Measurements from ENCODE around the gene ATF5.

ATF5 gene

DNA sequence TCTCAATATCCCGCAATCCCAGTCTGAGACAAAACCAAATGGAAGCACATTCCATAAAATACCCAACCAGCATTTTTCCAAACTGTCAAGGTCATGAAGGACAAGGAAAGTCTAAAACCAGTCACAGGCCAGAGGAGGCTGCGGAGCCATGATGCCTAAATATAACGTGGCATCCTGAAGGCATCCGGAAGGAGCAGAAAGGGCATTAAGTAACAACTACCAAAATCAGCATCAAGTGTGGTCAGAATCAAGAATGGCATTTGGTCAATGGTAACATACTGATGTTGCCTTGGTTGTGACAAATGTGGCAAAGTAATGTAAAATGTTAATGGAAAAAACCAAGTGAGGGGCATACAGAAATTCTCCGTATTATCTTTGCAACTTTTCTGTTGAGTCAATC lies 3.5 kb upstream of the ATF5 start:
- ATAC-seq (no peak), DNase-seq (no peak)
- no peaks in the 10 kb centered on the region for H3K27me3 Mint-ChIP-seq
- peaks cover 85% of the 10 kb centered on the region for H3K4me1 Mint-ChIP-seq
- peaks cover 6 to 7% of the 10 kb centered on the region in 2 donors for H3K9me3 Mint-ChIP-seq
- peak overlapping the region in 1 of 2 donors; percentile 87 for H3K27ac Mint-ChIP-seq
- peak overlapping the region in 1 of 2 donors; percentile 45 for H3K4me3 Mint-ChIP-seq

- H3K27me3 Mint-ChIP-seq, result no peaks in the 10 kb centered on the region
- peaks cover 8% of the 10 kb centered on the region in 2 donors for H3K9me3 Mint-ChIP-seq
- peaks cover 85% of the 10 kb centered on the region for H3K4me1 Mint-ChIP-seq
- DNase-seq, result no peak
- peak overlapping the region in 1 of 2 donors; percentile 62 for H3K4me3 Mint-ChIP-seq
- ATAC-seq, result no peak
- H3K27ac Mint-ChIP-seq, result peak overlapping the region in 1 of 2 donors; percentile 25
These were observed 2.5 kb upstream of the ATF5 start for GRCh38 chr19:49926515-49926914.

GRCh38 chr19:49927526-49928264 lies 1.3 kb upstream of the ATF5 start:
- peak overlapping the region; percentile 94 to 99 for H3K4me3 Mint-ChIP-seq
- DNase-seq, result no peak
- peaks cover 14 to 17% of the 10 kb centered on the region in 2 donors for H3K9me3 Mint-ChIP-seq
- peaks cover 85% of the 10 kb centered on the region for H3K4me1 Mint-ChIP-seq
- peak overlapping the region; percentile 96 for H3K27ac Mint-ChIP-seq
- no peaks in the 10 kb centered on the region for H3K27me3 Mint-ChIP-seq
- ATAC-seq, result no peak

GRCh38 chr19:49929611-49930482 lies 842 bp downstream of the ATF5 start:
- peak; percentile 94 to 95 for DNase-seq
- Mint-ChIP-seq H3K4me1 (peaks cover 76% of the 10 kb centered on the region), H3K27ac (peak overlapping the region; percentile 97 to 98), H3K4me3 (peak overlapping the region; percentile 94 to 99), H3K27me3 (no peaks in the 10 kb centered on the region), H3K9me3 (peaks cover 14 to 17% of the 10 kb centered on the region in 2 donors)
- ATAC-seq, result peak; percentile 91

GRCh38 chr19:49930483-49931011 lies 1.5 kb downstream of the ATF5 start:
- no peak for ATAC-seq
- peaks cover 14 to 17% of the 10 kb centered on the region in 2 donors for H3K9me3 Mint-ChIP-seq
- no peaks in the 10 kb centered on the region for H3K27me3 Mint-ChIP-seq
- peak overlapping the region in 1 of 2 donors; percentile 98 for H3K27ac Mint-ChIP-seq
- DNase-seq, result peak in 1 of 2 donors; percentile 37
- peaks cover 69% of the 10 kb centered on the region for H3K4me1 Mint-ChIP-seq
- H3K4me3 Mint-ChIP-seq, result peak overlapping the region; percentile 94 to 99

GRCh38 chr19:49931293-49932040 lies 2.5 kb downstream of the ATF5 start:
- peaks cover 64% of the 10 kb centered on the region for H3K4me1 Mint-ChIP-seq

GRCh38 chr19:49932041-49932451 lies 3.0 kb downstream of the ATF5 start:
- DNase-seq, result no peak
- Mint-ChIP-seq H3K27ac (peak overlapping the region in 1 of 2 donors; percentile 81), H3K4me1 (peaks cover 60% of the 10 kb centered on the region), H3K4me3 (peak overlapping the region; percentile 52 to 67), H3K27me3 (peaks cover 11% of the 10 kb centered on the region), H3K9me3 (peaks cover 14 to 17% of the 10 kb centered on the region in 2 donors)
- no peak for ATAC-seq

More at GRCh38 chr19:49931293-49932040, 2.5 kb downstream of the ATF5 start:
- DNase-seq (no peak), ATAC-seq (no peak)
- Mint-ChIP-seq H3K4me3 (peak overlapping the region; percentile 52 to 67), H3K9me3 (peaks cover 14 to 17% of the 10 kb centered on the region in 2 donors), H3K27ac (peak overlapping the region; percentile 29 to 81), H3K27me3 (peaks cover 5% of the 10 kb centered on the region)

- peak; percentile 26 for ATAC-seq
- H3K9me3 Mint-ChIP-seq, result peaks cover 14 to 17% of the 10 kb centered on the region in 2 donors
- peak overlapping the region; percentile 57 to 67 for H3K4me3 Mint-ChIP-seq
- H3K4me1 Mint-ChIP-seq, result peaks cover 59% of the 10 kb centered on the region
- peak; percentile 39 to 70 for DNase-seq
- peaks cover 13% of the 10 kb centered on the region for H3K27me3 Mint-ChIP-seq
- peak overlapping the region in 1 of 2 donors; percentile 16 for H3K27ac Mint-ChIP-seq
These were observed 3.7 kb downstream of the ATF5 start for GRCh38 chr19:49932731-49933131.

DNA sequence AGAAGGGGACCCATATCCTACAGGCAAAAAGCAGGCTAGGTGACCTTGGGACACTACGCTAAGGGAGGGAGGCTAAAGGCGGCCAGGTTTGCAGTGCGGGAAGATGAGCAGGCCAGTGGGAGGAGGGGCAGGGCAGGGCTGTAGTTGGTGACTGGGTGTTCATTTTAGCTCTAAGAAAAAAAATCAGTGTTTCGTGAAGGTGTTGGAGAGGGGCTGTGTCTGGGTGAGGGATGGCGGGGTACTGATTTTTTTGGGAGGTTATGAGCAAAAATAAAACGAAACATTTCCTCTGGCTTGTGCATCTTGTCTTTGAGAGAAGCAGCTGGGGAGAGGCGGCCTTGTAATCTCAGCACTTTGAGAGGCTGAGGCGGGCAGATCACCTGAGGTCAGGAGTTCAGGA lies 4.6 kb downstream of the ATF5 start:
- Mint-ChIP-seq H3K4me1 (peaks cover 53% of the 10 kb centered on the region), H3K9me3 (peaks cover 14 to 17% of the 10 kb centered on the region in 2 donors), H3K4me3 (peak overlapping the region; percentile 5 to 67), H3K27ac (peak overlapping the region in 1 of 2 donors; percentile 89), H3K27me3 (peaks cover 13% of the 10 kb centered on the region)
- ATAC-seq (no peak), DNase-seq (no peak)

- Mint-ChIP-seq H3K4me1 (peaks cover 43% of the 10 kb centered on the region), H3K27me3 (peaks cover 13% of the 10 kb centered on the region), H3K9me3 (peaks cover 5 to 8% of the 10 kb centered on the region in 2 donors), H3K27ac (no peak overlapping the region), H3K4me3 (no peak overlapping the region)
- ATAC-seq (no peak), DNase-seq (no peak)
These were observed 7.5 kb downstream of the ATF5 start for GRCh38 chr19:49936549-49936948.

DNA sequence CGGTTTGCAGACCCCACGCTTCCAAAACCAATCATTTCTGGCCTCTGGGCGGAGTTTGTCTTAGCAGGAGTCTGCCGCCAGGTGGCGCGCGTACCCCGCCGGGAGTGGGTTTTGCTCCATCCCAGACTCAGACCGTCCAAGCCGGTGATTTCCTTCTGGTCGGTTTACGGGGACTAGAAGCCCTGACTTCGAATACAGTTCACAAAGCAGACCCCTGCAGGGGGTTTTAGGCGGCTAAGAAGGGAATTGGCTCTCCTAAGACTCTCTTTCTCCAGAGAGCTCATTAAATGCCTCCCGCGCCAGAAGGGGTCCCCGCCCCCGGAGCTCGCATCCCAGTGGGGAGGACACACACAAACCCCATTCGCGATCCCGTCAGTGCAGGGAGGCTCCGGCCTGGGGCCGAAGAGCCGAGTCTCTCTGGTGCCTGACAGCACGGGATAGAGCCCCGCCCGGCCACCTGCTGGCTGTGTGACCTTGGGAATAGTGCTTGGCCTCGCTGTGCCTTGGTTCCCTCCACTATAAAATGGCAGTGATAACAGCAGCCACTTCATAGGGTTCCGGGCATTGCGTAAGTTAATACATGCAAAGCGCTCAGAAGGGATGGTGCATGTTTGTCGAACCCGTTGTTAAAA lies 8.9 kb downstream of the ATF5 start:
- Mint-ChIP-seq H3K9me3 (no peaks in the 10 kb centered on the region), H3K4me3 (peak overlapping the region; percentile 56 to 63), H3K27me3 (peaks cover 13% of the 10 kb centered on the region), H3K4me1 (peaks cover 30% of the 10 kb centered on the region), H3K27ac (no peak overlapping the region)
- DNase-seq (peak; percentile 78 to 79), ATAC-seq (peak; percentile 82)

DNA sequence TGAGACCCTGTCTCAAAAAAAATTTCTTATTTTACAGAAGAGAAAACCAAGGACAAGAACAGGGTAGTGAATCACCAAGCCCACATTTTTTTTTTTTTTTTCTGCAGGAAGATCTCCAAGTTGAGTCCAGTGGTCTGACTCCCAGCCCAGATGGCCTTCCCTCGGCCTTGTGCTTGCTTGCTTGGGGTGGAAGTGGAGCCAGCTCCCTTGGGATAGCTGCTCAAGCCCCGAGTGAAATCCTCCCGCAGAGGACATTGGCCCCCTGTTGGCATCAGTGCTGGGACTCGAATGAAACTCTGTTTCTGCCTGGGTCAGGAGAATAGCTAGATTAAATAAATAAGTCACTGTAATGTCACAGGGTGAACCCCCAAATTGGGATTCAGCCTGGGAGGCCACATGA lies 9.7 kb downstream of the ATF5 start:
- H3K9me3 Mint-ChIP-seq, result no peaks in the 10 kb centered on the region

DNA sequence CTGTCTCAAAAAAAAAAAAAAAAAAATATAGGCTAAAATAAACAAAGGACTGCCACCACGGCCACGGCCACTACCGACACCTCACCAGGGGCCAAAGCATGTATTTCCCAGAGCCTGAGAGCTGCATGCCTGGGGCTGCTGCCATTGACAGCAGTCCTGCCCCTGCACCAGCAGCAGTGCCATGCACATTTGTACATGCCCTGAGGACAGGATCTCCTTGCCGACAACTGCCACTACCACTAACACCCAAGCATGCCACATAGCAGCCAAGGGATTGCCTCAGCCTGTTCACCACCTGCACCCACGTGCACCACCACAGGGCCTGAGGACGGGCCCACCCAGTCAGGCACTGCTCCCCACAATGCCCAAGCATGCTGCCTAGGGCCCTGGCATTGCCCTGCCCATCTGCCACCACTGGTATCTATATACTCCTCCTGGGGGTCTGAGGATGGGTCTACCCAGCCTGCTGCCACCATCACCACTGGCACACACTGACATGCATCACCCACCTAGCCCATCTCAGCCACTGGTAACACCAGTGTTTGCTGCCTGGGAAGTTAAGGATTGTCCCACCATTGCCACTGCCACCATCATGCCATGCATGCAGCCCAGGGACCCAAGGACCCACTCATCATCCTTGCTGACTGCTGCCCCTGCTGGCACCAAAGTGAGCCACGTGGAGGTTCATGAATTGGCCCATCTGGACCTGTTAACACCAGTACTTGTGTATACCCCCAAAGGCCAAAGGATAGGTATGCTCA lies 10.9 kb downstream of the ATF5 start:
- DNase-seq, result no peak
- Mint-ChIP-seq H3K27ac (no peak overlapping the region), H3K27me3 (peaks cover 29% of the 10 kb centered on the region), H3K4me3 (no peak overlapping the region), H3K9me3 (no peaks in the 10 kb centered on the region), H3K4me1 (peaks cover 36% of the 10 kb centered on the region)
- ATAC-seq, result peak; percentile 25

More for the DNA sequence above, 9.7 kb downstream of the ATF5 start:
- no peak overlapping the region for H3K4me3 Mint-ChIP-seq
- DNase-seq, result no peak
- no peak for ATAC-seq
- H3K27ac Mint-ChIP-seq, result peak overlapping the region in 1 of 2 donors; percentile 71
- peaks cover 20% of the 10 kb centered on the region for H3K27me3 Mint-ChIP-seq
- H3K4me1 Mint-ChIP-seq, result peaks cover 28% of the 10 kb centered on the region

- DNase-seq, result no peak
- no peak overlapping the region for H3K27ac Mint-ChIP-seq
- H3K4me1 Mint-ChIP-seq, result peaks cover 38% of the 10 kb centered on the region
- no peaks in the 10 kb centered on the region for H3K9me3 Mint-ChIP-seq
- peaks cover 31% of the 10 kb centered on the region for H3K27me3 Mint-ChIP-seq
- no peak for ATAC-seq
- no peak overlapping the region for H3K4me3 Mint-ChIP-seq
These were observed 11.4 kb downstream of the ATF5 start for GRCh38 chr19:49940482-49940791.

All from stimulated activated naive CD8-positive, alpha-beta T cell treated with anti-CD3 and anti-CD28 coated beads, Interleukin-15, amount 100 ng/mL, for 72 hours (primary cell).